GM12874 (cell line): ENCODE data around the gene PHYHD1.

Experiments used
- CTCF ChIP-seq: IDR thresholded peaks from 2 replicates; pipeline ENCODE4 v1.5.1; 2011; ENCODE audit warnings: low read depth, mild to moderate bottlenecking, control low read depth, low read length, moderate library complexity; ENCODE audit not compliant: insufficient read depth

The PHYHD1 gene

GRCh38 chr9:128929560-128929959 is 8.8 kb downstream of the PHYHD1 start:
- no peak for TF ChIP-seq CTCF

GRCh38 chr9:128933731-128934130 is 12.9 kb downstream of the PHYHD1 start:
- TF ChIP-seq CTCF = no peak

DNA sequence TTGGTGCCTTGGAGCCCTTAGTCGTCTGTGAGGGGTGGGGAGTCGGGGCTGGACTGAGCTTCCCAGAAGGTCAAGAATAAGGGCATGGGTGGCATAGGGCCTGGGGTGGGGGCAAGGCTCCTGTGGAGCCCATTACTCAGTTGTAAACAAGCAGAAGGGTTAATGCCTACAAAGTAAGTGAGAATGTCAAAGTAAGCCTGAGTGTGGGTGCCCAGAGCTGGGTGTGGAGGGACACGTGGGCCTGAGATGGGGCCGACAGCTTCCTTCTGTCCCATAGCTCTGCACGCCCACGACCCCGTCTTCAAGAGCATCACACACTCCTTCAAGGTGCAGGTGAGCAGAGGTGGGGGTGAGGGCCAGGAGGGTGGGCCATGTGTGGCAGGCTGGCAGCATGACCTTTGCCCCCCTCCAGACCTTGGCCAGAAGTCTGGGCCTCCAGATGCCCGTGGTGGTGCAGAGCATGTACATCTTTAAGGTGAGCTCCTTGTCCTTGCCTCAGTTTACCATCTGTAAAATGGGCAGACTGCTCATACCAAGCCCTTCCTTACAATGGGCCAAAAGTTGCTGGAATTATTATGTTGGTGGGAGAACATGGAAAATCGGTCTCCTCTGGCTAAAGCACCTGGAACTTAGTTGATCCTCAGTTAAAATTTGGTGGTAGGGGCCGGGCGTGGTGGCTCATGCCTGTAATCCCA is 15.5 kb downstream of the PHYHD1 start:
- no peak for TF ChIP-seq CTCF

GRCh38 chr9:128937310-128938165 is 16.8 kb downstream of the PHYHD1 start:
- no peak for TF ChIP-seq CTCF

- no peak for TF ChIP-seq CTCF
Observed at GRCh38 chr9:128940271-128940921, 19.6 kb downstream of the PHYHD1 start.

DNA sequence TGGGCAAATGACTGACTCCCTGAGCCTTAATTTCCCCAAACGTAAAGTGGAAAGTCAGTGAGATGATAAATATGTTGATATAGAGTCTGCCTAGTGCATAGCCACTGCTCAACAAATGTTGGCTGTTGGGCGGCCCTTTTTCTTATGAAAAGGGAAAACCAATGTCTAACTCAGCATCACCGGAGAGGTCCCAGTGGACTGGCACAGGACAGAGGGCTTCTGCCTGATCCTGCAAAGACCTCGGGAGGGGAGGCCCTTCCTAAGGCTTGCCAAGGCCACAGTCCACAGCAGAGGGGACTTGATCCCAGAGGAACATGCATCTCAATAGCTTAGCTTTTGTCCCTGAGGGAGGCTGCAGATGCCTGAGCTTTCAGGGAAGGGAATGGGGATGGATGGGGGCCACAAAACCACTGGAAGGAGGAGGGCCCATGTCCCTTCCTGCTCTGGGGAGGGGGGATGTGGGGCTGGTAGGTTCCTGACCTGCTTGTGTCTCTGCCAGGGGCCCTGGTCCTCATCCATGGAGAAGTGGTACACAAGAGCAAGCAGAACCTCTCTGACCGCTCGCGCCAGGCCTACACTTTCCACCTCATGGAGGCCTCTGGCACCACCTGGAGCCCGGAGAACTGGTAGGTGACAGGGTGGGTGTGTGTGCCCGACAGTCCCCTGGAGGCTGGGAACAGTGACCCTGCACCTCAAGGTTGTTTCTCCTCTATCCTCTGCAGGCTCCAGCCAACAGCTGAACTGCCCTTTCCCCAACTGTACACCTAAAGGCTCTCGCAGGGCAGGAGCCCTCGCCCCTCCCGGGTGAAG is 20.4 kb downstream of the PHYHD1 start:
- no peak for TF ChIP-seq CTCF
